ENCODE measurements around the gene PRDM16.

DNA sequence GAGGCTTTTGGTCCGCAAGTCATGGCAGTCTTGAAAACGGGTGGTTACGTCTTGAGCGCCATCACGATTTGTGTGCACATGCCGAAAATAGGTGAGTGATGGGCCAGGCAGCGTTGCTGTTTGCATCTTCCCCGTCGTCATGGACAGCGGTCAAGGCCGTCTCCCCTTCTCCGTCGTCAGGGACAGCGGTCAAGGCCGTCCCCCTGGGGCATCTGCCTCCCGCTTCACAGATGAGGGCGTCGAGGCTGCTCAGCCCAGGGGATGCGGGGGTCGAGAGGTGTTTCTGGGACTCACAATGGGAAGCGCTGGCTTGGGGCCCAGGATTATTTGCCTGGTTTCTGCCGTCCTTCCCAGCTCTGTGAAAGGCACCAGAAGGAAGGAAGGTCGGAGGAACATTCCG, 162.2 kb downstream of the PRDM16 start:
- TF ChIP-seq, protein P1, sequence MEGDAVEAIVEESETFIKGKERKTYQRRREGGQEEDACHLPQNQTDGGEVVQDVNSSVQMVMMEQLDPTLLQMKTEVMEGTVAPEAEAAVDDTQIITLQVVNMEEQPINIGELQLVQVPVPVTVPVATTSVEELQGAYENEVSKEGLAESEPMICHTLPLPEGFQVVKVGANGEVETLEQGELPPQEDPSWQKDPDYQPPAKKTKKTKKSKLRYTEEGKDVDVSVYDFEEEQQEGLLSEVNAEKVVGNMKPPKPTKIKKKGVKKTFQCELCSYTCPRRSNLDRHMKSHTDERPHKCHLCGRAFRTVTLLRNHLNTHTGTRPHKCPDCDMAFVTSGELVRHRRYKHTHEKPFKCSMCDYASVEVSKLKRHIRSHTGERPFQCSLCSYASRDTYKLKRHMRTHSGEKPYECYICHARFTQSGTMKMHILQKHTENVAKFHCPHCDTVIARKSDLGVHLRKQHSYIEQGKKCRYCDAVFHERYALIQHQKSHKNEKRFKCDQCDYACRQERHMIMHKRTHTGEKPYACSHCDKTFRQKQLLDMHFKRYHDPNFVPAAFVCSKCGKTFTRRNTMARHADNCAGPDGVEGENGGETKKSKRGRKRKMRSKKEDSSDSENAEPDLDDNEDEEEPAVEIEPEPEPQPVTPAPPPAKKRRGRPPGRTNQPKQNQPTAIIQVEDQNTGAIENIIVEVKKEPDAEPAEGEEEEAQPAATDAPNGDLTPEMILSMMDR (IDR thresholded peaks at IDR 0.05; ENCODE audit: insufficient read depth, low read depth, low read length): no peak
- no peak for TF ChIP-seq EZH2 (IDR thresholded peaks at IDR 0.05; ENCODE audit: insufficient read depth, low read length)

All from astrocyte (in vitro differentiated cells and primary cell).